Measurements from ENCODE around the gene RPL27A.

GRCh38 chr11:8674859-8675258 is 7.7 kb upstream of the RPL27A start:
- TF ChIP-seq, protein P1, sequence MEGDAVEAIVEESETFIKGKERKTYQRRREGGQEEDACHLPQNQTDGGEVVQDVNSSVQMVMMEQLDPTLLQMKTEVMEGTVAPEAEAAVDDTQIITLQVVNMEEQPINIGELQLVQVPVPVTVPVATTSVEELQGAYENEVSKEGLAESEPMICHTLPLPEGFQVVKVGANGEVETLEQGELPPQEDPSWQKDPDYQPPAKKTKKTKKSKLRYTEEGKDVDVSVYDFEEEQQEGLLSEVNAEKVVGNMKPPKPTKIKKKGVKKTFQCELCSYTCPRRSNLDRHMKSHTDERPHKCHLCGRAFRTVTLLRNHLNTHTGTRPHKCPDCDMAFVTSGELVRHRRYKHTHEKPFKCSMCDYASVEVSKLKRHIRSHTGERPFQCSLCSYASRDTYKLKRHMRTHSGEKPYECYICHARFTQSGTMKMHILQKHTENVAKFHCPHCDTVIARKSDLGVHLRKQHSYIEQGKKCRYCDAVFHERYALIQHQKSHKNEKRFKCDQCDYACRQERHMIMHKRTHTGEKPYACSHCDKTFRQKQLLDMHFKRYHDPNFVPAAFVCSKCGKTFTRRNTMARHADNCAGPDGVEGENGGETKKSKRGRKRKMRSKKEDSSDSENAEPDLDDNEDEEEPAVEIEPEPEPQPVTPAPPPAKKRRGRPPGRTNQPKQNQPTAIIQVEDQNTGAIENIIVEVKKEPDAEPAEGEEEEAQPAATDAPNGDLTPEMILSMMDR (IDR thresholded peaks at IDR 0.05): no peak
- no peak for TF ChIP-seq EZH2phosphoT487 (IDR thresholded peaks at IDR 0.05)
- no peak for TF ChIP-seq EZH2 (IDR thresholded peaks at IDR 0.05)

Measured in neural progenitor cell (in vitro differentiated cells).